H9 (cell line): Measurements from ENCODE around the gene MEG3. TPM values are rescaled to one million over a fixed set of nuclear protein-coding genes. Genes with fewer than 3 reads are reported as not detected.
A peak's percentile ranks its signal among the peaks of the same experiment; 100 is the strongest.

Experiments used
- DNase-seq: peaks from one replicate; pipeline ENCODE4 v3.0.0-alpha.2; 2017
- H2AFZ ChIP-seq: one replicate; pipeline ENCODE4 v1.6.1; 2013; ENCODE audit warnings: mild to moderate bottlenecking, low read length, control low read depth, moderate library complexity
- H2AK5ac ChIP-seq: 2 replicates; pipeline ENCODE4 v1.6.1; 2013; ENCODE audit warnings: low read length, control low read depth, mixed read lengths; ENCODE audit not compliant: insufficient read length
- H2BK120ac ChIP-seq: one replicate; pipeline ENCODE4 v1.6.1; 2013; ENCODE audit warnings: low read depth, mild to moderate bottlenecking, low read length, control low read depth, inconsistent platforms; ENCODE audit not compliant: poor library complexity, severe bottlenecking
- H2BK12ac ChIP-seq: 2 replicates; pipeline ENCODE4 v1.6.1; 2013; ENCODE audit warnings: low read length, control low read depth, mixed read lengths, low read depth; ENCODE audit not compliant: insufficient read length
- H2BK15ac ChIP-seq: 2 replicates; pipeline ENCODE4 v1.6.1; 2013; ENCODE audit warnings: low read depth, low read length, control low read depth
- H2BK20ac ChIP-seq: one replicate; pipeline ENCODE4 v1.6.1; 2013; ENCODE audit warnings: low read depth, mild to moderate bottlenecking, low read length, control low read depth, inconsistent platforms; ENCODE audit not compliant: poor library complexity, severe bottlenecking
- H2BK5ac ChIP-seq: 2 replicates; pipeline ENCODE4 v1.6.1; 2013; ENCODE audit warnings: low read length, control low read depth, mixed read lengths; ENCODE audit not compliant: insufficient read length
- H3K14ac ChIP-seq: 2 replicates; pipeline ENCODE4 v1.6.1; 2013; ENCODE audit warnings: low read length, control low read depth; ENCODE audit not compliant: insufficient read depth
- H3K18ac ChIP-seq: 2 replicates; pipeline ENCODE4 v1.6.1; 2013; ENCODE audit warnings: low read depth, mild to moderate bottlenecking, mixed read lengths, low read length, control low read depth; ENCODE audit not compliant: insufficient read length
- H3K23ac ChIP-seq: 2 replicates; pipeline ENCODE4 v1.6.1; 2013; ENCODE audit warnings: low read length, control low read depth, mixed read lengths, low read depth; ENCODE audit not compliant: insufficient read length
- H3K23me2 ChIP-seq: 2 replicates; pipeline ENCODE4 v1.6.1; 2013; ENCODE audit warnings: low read depth, mild to moderate bottlenecking, mixed read lengths, low read length, control low read depth; ENCODE audit not compliant: insufficient read length, poor library complexity, severe bottlenecking
- H3K27ac ChIP-seq: 2 replicates; pipeline ENCODE4 v1.5.1; 2013; ENCODE audit warnings: low read length, control low read depth, mixed read lengths, low read depth; ENCODE audit not compliant: insufficient read length
- H3K27me3 ChIP-seq: 2 replicates; pipeline ENCODE4 v1.6.1; 2013; ENCODE audit warnings: low read length, control low read depth, inconsistent platforms; ENCODE audit not compliant: insufficient read depth
- H3K4ac ChIP-seq: 2 replicates; pipeline ENCODE4 v1.6.1; 2013; ENCODE audit warnings: low read depth, mild to moderate bottlenecking, control low read depth, inconsistent platforms, low read length, moderate library complexity
- H3K4me1 ChIP-seq: 2 replicates; pipeline ENCODE4 v1.6.1; 2013; ENCODE audit warnings: low read length, control low read depth, inconsistent platforms; ENCODE audit not compliant: insufficient read depth
- H3K4me2 ChIP-seq: 2 replicates; pipeline ENCODE4 v1.6.1; 2013; ENCODE audit warnings: low read length, control low read depth, mixed read lengths; ENCODE audit not compliant: insufficient read length, insufficient read depth
- H3K56ac ChIP-seq: 2 replicates; pipeline ENCODE4 v1.6.1; 2013; ENCODE audit warnings: low read depth, mild to moderate bottlenecking, mixed read lengths, low read length, control low read depth; ENCODE audit not compliant: insufficient read length
- H3K79me1 ChIP-seq: 2 replicates; pipeline ENCODE4 v1.6.1; 2013; ENCODE audit warnings: low read depth, mild to moderate bottlenecking, moderate library complexity, low read length, control low read depth, inconsistent platforms; ENCODE audit not compliant: insufficient read depth, poor library complexity, severe bottlenecking
- H3K79me2 ChIP-seq: 2 replicates; pipeline ENCODE4 v1.6.1; 2013; ENCODE audit warnings: low read length, control low read depth, inconsistent platforms; ENCODE audit not compliant: insufficient read depth
- H3K9ac ChIP-seq: 2 replicates; pipeline ENCODE4 v1.6.1; 2013; ENCODE audit warnings: low read length, control low read depth, mixed read lengths; ENCODE audit not compliant: insufficient read length; ENCODE audit errors: extremely low read depth
- H3K9me3 ChIP-seq: one replicate; pipeline ENCODE4 v1.6.1; 2013; ENCODE audit warnings: low read depth, low read length, inconsistent platforms; ENCODE audit not compliant: control insufficient read depth
- H3T11ph ChIP-seq: one replicate; pipeline ENCODE4 v1.6.1; 2013; ENCODE audit warnings: mild to moderate bottlenecking, low read length, control low read depth, inconsistent platforms
- H4K20me1 ChIP-seq: one replicate; pipeline ENCODE4 v1.6.1; 2013; ENCODE audit not compliant: control insufficient read depth, insufficient read length, insufficient read depth
- H4K5ac ChIP-seq: 2 replicates; pipeline ENCODE4 v1.6.1; 2013; ENCODE audit warnings: low read depth, mild to moderate bottlenecking, mixed read lengths, low read length, control low read depth; ENCODE audit not compliant: insufficient read length
- H4K8ac ChIP-seq: replicated peaks from 2 replicates; pipeline ENCODE4 v1.6.1; 2013; ENCODE audit warnings: low read length, control low read depth, mixed read lengths, low read depth; ENCODE audit not compliant: insufficient read length
- H4K91ac ChIP-seq: 2 replicates; pipeline ENCODE4 v1.6.1; 2013; ENCODE audit warnings: low read depth, mild to moderate bottlenecking, moderate library complexity, mixed read lengths, low read length, control low read depth; ENCODE audit not compliant: insufficient read length
- H3K27ac Mint-ChIP-seq, 3 experiments: 2 replicates in 2 of 3; 3 replicates in 1 of 3; pipeline ENCODE4 v1.8.0; 2020 to 2021; ENCODE audit warnings: mixed read lengths in 3 of 3, mild to moderate bottlenecking in 1 of 3, moderate library complexity in 1 of 3
- H3K27me3 Mint-ChIP-seq: 2 replicates; pipeline ENCODE4 v1.8.0; 2021; ENCODE audit warnings: low read depth, mild to moderate bottlenecking, moderate library complexity, mixed read lengths
- H3K36me3 Mint-ChIP-seq, 3 experiments: 2 replicates in 2 of 3; 3 replicates in 1 of 3; pipeline ENCODE4 v1.8.0; 2020 to 2021; ENCODE audit warnings: low read depth in 3 of 3, mixed read lengths in 3 of 3; ENCODE audit not compliant: insufficient read depth in 1 of 3
- H3K4me1 Mint-ChIP-seq, 2 experiments: 2 replicates each; pipeline ENCODE4 v1.8.0; 2020; ENCODE audit warnings: mixed read lengths in 2 of 2
- H3K4me3 Mint-ChIP-seq, 2 experiments: 2 replicates in 1 of 2; 3 replicates in 1 of 2; pipeline ENCODE4 v1.8.0; 2020 to 2021; ENCODE audit warnings: mild to moderate bottlenecking in 2 of 2, mixed read lengths in 2 of 2, moderate library complexity in 1 of 2
- H3K9me3 Mint-ChIP-seq, 2 experiments: 2 replicates in 1 of 2; 3 replicates in 1 of 2; pipeline ENCODE4 v1.8.0; 2020; ENCODE audit warnings: mild to moderate bottlenecking in 2 of 2, mixed read lengths in 2 of 2, moderate library complexity in 1 of 2
- WGBS: extraction: QIAGEN DNeasy Blood & Tissue Kit; methylation state at CpG from one replicate; pipeline ENCODE4 v1.1.7; 2013; ENCODE audit warnings: missing lambda C conversion rate, low lambda C conversion rate, mixed read lengths; ENCODE audit not compliant: insufficient read length; ENCODE audit errors: extremely low coverage; 5-methylcytosine and 5-hydroxymethylcytosine counted together
- total RNA-seq: library from RNA; stranded (reverse); gene quantifications from 2 replicates; pipeline ENCODE4 v1.2.1, GENCODE V29; 2021
- TF ChIP-seq, protein P1 (sequence below): fragments of 200-600 bp; sonication (generic); conservative IDR thresholded peaks from 3 replicates; pipeline ENCODE4 v1.8.0; 2021; ENCODE audit warnings: antibody characterized with exemption, mild to moderate bottlenecking

Gene MEG3
- total RNA-seq, 1 experiment from 2014 or later, result 0.52 TPM

DNA sequence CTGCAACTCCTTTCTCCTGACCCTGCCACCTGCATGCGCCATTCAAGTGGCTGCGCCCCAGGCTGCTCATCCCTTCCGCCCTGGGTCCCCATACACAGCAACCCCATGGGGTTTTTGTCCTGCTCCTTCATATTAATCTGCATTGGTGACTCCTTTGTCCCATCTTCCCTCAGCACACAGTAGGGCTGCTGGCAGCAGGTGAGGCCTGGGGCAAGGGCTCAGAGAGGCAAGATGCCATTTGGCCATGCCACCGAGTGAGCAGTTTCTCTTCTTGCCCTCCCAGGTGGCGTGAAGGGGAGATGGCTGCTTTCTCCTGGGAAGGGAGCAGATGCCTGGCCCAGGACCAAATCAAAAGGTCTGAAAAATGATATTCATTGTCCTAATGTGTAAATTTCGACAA lies 68.5 kb downstream of the MEG3 start:
- Mint-ChIP-seq H3K4me1 (peaks cover 10 to 31% of the 10 kb centered on the region in 2 experiments), H3K27me3 (peaks cover 7% of the 10 kb centered on the region), H3K36me3 (no peaks in the 10 kb centered on the region; a peak in 2 of 7 replicates), H3K27ac (0 out of 7 replicates have a peak overlapping the region, but pooled peaks of 1 of the 3 experiments have one; percentile 20), H3K4me3 (no peak overlapping the region), H3K9me3 (no peaks in the 10 kb centered on the region)
- H3K27me3 ChIP-seq, result no peaks in the 10 kb centered on the region
- H3K4me2 ChIP-seq, result no peak overlapping the region
- H2BK12ac ChIP-seq, result no peak overlapping the region
- no peak overlapping the region for H2AFZ ChIP-seq
- peaks cover 4% of the 10 kb centered on the region; the same call in 1 of the 2 replicates for H3K4me1 ChIP-seq
- H2BK5ac ChIP-seq, result no peak overlapping the region
- H4K20me1 ChIP-seq, result no peaks in the 10 kb centered on the region
- H2AK5ac ChIP-seq, result no peak overlapping the region
- no peak overlapping the region for H3K23ac ChIP-seq
- H3K79me2 ChIP-seq, result no peaks in the 10 kb centered on the region
- no peak overlapping the region for H3T11ph ChIP-seq
- no peak overlapping the region for H3K4ac ChIP-seq
- no peak overlapping the region for H4K5ac ChIP-seq
- TF ChIP-seq, protein P1, sequence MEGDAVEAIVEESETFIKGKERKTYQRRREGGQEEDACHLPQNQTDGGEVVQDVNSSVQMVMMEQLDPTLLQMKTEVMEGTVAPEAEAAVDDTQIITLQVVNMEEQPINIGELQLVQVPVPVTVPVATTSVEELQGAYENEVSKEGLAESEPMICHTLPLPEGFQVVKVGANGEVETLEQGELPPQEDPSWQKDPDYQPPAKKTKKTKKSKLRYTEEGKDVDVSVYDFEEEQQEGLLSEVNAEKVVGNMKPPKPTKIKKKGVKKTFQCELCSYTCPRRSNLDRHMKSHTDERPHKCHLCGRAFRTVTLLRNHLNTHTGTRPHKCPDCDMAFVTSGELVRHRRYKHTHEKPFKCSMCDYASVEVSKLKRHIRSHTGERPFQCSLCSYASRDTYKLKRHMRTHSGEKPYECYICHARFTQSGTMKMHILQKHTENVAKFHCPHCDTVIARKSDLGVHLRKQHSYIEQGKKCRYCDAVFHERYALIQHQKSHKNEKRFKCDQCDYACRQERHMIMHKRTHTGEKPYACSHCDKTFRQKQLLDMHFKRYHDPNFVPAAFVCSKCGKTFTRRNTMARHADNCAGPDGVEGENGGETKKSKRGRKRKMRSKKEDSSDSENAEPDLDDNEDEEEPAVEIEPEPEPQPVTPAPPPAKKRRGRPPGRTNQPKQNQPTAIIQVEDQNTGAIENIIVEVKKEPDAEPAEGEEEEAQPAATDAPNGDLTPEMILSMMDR, result no peak
- no peak overlapping the region for H4K8ac ChIP-seq
- no peaks in the 10 kb centered on the region for H3K9me3 ChIP-seq
- H4K91ac ChIP-seq, result no peak overlapping the region
- no peak overlapping the region for H3K9ac ChIP-seq
- no peaks in the 10 kb centered on the region for H3K23me2 ChIP-seq
- H3K18ac ChIP-seq, result no peak overlapping the region
- no CpG with 5 or more reads among the region's 6 CpGs for WGBS
- H3K56ac ChIP-seq, result no peak overlapping the region
- no peak overlapping the region for H3K14ac ChIP-seq
- no peak overlapping the region for H3K27ac ChIP-seq
- H2BK20ac ChIP-seq, result no peak overlapping the region
- no peak overlapping the region for H2BK15ac ChIP-seq
- no peaks in the 10 kb centered on the region for H3K79me1 ChIP-seq
- H2BK120ac ChIP-seq, result no peak overlapping the region
- peak; percentile 12 for DNase-seq
